Measurements from ENCODE around the gene SLC1A7.
"Not testable (repeated sequence)": the region's sequence is repeated elsewhere in the genome, so short reads cannot be mapped to it uniquely, and the experiment has no call there.

SLC1A7 gene

GRCh38 chr1:53142226-53142853 lies at the start of gene SLC1A7:
SLC1A7 (minus strand) TSS chr1:53142638; CDS start chr1:53142449, 189 bp downstream.
- no peak for DNase-seq

DNA sequence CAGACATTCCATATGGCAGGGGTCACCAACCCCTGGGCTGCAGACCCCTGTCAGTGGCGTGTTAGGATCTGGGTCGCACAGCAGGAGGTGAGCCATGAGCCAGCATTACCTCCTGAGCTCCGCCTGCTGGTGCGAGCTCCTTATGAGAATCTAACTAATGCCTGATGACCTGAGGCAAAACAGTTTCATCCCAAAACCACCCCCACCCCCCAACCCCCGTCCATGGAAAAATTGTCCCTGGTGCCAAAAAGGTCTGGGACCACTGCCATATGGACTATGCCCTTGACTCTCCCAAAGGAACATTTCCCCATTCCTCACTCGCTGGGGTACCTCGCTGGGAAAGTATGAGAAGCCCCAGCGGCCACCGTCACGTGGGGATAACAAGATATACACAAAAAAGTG lies 47.8 kb upstream of the SLC1A7 start:
- no peak for DNase-seq

GRCh38 chr1:53189061-53189460 lies 46.6 kb upstream of the SLC1A7 start:
- no peak for DNase-seq

- no peak for DNase-seq
Observed at GRCh38 chr1:53188099-53188498, 45.7 kb upstream of the SLC1A7 start.

DNA sequence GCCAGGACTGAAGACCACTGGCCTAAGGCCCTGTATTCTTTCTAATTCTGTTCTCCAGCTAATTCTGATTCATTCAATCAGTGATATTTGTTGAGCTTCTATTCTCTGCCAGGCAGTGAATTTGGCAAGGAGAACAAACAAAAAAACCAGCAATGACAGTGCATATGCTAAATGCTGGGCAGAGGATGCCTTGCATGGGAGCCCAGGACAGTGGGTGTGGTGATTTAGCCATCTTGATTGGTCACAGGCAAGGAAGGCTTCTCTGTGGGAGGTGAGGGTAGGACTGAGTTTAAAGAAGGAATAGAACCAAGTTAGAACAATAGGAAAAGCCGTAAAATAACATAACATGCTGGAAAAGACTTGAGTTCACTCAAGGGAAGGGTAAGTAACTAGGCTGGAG lies 45.0 kb upstream of the SLC1A7 start:
- no peak for DNase-seq

- no peak for DNase-seq
Observed at GRCh38 chr1:53186533-53186932, 44.1 kb upstream of the SLC1A7 start.

GRCh38 chr1:53185955-53186297 lies 43.5 kb upstream of the SLC1A7 start:
- DNase-seq: not testable (repeated sequence)

DNA sequence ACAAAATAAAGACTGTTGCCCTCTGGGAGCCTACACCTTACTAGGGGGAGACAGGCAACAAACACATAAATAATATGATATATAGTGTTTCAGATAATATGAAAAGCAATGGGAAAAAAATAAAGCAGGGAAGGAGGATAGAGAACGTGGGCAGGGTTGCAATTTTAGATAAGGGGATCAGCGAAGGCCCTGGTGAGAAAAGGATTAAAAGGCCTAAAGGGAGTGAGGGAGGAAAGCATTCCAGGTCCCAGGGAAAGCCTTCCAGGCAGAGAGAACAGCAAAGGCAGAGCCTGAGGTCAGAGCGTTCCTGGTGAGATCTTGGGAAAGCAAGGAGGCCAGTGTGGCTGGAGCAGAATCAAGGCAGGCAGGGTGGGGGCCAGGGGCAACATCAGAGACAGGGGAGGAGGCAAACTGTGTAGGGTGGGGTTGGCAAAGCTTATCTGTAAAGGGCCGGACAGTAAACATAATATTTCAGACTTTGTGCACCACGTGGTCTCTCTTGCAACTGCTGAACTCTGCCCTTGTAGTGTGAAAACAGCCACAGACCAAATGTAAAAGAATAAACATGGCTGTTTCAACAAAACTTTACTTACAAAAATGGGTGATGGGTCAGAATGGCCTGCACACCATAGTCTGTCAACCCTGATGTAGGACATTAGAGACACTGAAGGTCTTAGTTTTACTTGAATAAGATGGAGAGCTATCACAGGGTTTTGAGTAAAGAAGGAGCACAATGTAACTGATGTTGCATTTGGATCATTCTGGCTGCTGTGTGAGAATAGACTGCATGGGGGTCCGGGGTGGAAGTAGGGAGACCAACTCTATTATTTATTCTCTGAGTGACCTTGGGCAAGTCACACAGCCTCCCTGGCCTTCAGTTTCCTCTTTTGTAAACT lies 40.9 kb upstream of the SLC1A7 start:
- DNase-seq: no peak

DNA sequence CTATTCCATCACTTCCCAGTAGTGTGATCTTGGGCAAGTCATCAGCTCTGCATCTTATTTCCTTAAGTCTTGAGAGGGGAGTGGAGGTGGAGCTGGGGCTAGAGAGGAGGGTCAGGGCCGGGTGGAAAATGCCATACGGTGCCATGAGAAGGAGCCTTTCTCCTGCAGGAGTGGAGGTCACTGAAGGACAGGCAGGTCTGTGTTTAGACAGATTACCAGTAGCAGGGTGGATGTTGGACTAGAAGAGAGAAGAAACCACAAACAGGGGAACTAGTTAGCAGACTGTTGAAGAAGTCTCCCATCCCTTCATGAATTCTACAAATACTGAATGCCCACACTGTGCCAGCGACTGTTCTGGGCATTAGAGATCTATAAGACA lies 40.3 kb upstream of the SLC1A7 start:
- no peak for DNase-seq

- DNase-seq: peak; percentile 19
Observed at GRCh38 chr1:53182111-53182593, 39.7 kb upstream of the SLC1A7 start.

DNA sequence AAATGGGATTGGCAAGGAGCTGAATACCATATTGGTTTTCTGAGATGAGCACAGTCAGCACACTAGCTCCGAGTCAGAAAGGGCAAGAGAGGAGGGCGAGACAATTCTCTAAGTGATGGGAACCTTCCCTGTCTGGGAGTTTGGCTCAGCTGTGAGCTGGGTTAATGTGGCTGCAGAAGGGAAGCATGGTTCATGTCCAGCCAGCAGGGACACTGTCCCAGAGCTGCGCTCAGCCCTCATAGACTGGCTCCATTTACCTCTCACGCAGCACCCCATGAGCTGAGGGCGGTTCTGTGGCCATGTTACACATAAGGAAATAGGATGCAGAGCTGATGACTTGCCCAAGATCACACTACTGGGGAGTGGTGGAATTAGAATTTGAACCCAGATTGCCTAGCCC lies 38.5 kb upstream of the SLC1A7 start:
- DNase-seq: no peak

DNA sequence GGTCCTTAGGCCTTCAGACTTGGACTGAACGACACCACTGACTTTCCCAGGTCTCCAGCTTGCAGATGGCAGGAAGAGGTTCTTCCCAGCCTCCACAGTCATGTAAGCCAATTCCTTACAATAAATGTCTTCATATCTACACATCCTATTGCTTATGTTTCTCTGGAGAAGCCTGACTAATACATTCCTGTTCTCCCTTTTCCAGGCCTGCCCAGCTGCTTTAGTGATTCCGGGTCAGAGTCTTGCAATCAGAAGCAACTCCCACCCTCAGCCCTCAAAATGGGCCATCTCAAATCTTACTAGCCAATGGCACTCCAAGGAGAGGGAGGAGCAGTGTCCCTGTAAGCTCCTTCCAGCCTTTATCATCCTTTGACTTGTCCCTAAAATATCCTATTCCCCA lies 37.8 kb upstream of the SLC1A7 start:
- DNase-seq: no peak

- no peak for DNase-seq
Observed at GRCh38 chr1:53176452-53177208, 34.2 kb upstream of the SLC1A7 start.

GRCh38 chr1:53174971-53175913 lies 32.8 kb upstream of the SLC1A7 start:
- no peak for DNase-seq

- no peak for DNase-seq
Observed at GRCh38 chr1:53172426-53173128, 30.1 kb upstream of the SLC1A7 start.

DNA sequence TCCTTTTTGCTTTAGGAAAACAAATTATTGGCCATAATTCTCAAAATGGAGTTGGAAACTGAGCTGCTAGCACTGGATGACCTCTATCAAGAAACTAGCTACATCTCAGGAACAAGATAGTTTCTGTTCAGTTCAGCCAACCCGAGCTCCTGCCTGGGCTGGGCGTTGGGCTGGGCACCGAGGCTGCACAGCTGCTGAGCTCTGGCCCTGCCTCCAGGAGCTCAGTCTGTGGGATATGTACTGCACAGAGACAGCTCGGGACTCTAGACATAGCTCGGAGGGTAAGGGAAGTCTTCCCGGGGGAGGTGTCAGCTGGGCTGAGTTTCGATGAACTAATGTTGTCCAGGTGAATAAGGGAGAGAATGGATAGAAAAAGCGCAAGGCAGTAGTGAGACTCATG lies 24.5 kb upstream of the SLC1A7 start:
- no peak for DNase-seq

DNA sequence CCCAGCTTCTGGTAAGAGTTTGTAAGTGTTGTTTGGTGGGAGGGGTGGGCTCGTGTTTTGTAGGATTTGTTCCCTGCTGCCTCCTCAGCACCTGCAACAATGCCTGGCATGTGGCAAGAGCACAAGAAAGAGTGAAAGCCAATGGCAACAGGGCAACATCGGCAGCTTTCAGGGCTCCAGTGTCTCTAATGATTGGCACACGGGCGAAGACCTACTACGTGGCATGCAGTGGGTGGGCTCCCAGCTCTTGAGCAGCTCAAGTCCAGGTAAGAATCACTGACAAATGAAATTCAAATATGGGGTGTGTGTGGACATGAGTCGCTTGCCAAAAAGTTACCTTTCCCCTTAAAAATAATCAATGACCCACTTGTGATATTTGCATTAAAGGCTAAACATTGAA lies 23.9 kb upstream of the SLC1A7 start:
- DNase-seq: no peak

DNA sequence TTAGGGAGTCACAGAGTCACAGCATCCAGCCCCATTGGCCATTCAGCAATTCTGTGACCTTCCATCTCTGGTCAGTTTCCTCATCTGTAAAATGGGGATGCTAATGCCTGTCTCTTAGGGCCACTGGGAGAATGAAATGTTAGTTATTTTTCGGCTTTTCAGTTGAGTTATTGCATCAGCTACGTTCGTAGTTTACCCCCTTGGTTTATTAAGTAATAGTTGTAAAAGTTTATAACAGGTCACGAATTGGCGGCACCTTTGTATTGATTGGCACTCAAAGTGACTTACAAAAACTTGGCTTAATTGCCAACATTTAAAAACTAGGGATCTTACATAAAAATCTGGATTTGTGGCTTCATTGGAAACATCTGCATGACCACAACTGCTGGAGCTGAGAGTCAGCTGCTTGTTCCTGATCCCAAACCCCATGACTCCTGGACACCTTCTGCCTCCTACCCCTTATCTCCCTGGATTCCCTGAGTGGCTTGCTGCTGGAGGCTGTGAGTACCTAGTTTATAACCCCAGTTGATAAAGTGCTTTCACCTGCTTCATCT lies 23.0 kb upstream of the SLC1A7 start:
- DNase-seq: no peak

GRCh38 chr1:53163291-53163768 lies 20.9 kb upstream of the SLC1A7 start:
- DNase-seq: no peak

- DNase-seq: no peak
Observed at GRCh38 chr1:53162621-53163020, 20.2 kb upstream of the SLC1A7 start.

DNA sequence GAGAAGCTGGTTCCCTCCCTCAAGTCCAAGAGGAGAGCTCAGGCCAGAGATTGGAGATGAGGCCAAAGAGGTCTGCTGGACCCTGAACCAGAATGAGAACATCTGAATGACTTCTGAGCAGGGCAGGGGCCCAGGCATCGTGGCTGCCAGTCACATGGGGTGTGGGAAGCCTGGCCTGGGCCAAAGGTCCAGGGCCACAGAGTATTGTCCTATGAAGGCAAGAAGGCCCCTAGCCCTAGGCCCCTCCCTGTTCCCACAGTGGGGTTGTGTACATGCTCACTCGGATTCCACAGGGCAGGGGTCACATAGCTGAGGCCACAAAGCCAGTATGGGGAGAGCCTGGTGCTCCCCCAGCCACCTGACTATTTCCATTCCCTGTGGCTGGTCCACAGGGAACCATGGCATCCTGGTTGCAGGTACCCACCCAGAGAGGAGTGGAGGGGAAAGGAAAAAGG lies 18.5 kb upstream of the SLC1A7 start:
- DNase-seq: no peak
